Measurements from ENCODE around the gene DENND11. TPM values are rescaled to one million over a fixed set of nuclear protein-coding genes. Genes with fewer than 3 reads are reported as not detected.
A peak's percentile ranks its signal among the peaks of the same experiment; 100 is the strongest.

Gene DENND11
- total RNA-seq, 1 donor from 2014 or later: 19.2 TPM

- TF ChIP-seq CTCF (IDR thresholded peaks at IDR 0.05; ENCODE audit: insufficient read depth, low read length, severe bottlenecking): no peak
- DNase-seq (ENCODE audit: low read depth): no peak
- Histone ChIP-seq H3K27me3 (ENCODE audit: control insufficient read depth, insufficient read depth, low read length) (no peaks in the 10 kb centered on the region), H3K36me3 (ENCODE audit: control insufficient read depth, insufficient read depth, low read length) (peaks cover 11% of the 10 kb centered on the region), H3K4me3 (ENCODE audit: low read depth, low read length) (no peak overlapping the region)
- no peak for FAIRE-seq
These were observed 33.1 kb downstream of the DENND11 start for GRCh38 chr7:141668853-141669252.

GRCh38 chr7:141666071-141666470 lies 35.9 kb downstream of the DENND11 start:
- no peak for TF ChIP-seq CTCF (IDR thresholded peaks at IDR 0.05; ENCODE audit: insufficient read depth, low read length, severe bottlenecking)
- Histone ChIP-seq H3K4me3 (ENCODE audit: low read depth, low read length) (no peak overlapping the region), H3K27me3 (ENCODE audit: control insufficient read depth, insufficient read depth, low read length) (no peaks in the 10 kb centered on the region), H3K36me3 (ENCODE audit: control insufficient read depth, insufficient read depth, low read length) (peaks cover 12% of the 10 kb centered on the region)
- no peak for FAIRE-seq
- no peak for DNase-seq (ENCODE audit: low read depth)

DNA sequence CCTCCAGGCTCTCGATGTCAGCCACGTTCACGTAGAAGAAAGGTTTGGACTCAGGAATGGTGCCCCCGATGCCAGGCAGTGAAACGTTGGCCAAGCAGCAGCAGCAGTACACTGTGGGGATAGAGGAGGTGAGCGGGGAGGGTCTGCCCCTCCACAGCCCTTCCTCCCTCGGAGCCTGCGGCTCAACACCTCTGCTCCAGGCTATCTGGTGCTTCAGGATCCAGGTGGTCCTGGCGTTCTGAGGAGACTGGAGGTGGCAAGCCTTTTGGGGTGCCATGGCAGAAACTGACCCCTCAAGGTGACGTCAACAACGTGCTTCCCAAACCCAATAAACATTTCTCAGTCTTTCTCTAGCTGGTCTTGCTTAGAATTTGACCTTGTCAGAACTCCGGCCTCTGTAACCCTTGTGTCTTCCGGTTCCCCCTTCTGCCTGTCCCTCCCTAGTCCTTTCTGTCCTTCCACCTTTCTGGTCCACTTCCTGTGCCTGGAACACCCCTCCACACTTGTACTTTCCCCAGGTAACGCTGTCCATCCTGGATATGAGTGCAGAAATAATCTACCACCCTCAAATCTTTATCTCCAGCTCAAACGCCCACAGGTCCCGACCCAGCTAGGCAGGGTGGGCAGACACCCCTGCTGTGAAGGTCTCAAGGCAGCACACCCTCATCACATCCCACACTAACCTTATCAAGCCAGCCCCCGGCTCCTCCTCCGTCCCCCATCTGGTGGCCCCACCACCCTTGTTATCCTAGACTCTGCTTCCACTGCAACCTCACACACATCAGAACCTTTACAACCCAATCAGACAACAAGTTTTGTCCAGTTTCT lies 36.5 kb downstream of the DENND11 start:
- no peak for TF ChIP-seq CTCF (IDR thresholded peaks at IDR 0.05; ENCODE audit: insufficient read depth, low read length, severe bottlenecking)
- Histone ChIP-seq H3K4me3 (ENCODE audit: low read depth, low read length) (no peak overlapping the region), H3K36me3 (ENCODE audit: control insufficient read depth, insufficient read depth, low read length) (peaks cover 8% of the 10 kb centered on the region), H3K27me3 (ENCODE audit: control insufficient read depth, insufficient read depth, low read length) (no peaks in the 10 kb centered on the region)
- FAIRE-seq (no peak), DNase-seq (ENCODE audit: low read depth) (no peak)

GRCh38 chr7:141664450-141664849 lies 37.5 kb downstream of the DENND11 start:
- FAIRE-seq (no peak), DNase-seq (ENCODE audit: low read depth) (no peak)
- H3K4me3 ChIP-seq (ENCODE audit: low read depth, low read length): no peak overlapping the region
- peaks cover 11% of the 10 kb centered on the region for H3K36me3 ChIP-seq (ENCODE audit: control insufficient read depth, insufficient read depth, low read length)
- no peak for TF ChIP-seq CTCF (IDR thresholded peaks at IDR 0.05; ENCODE audit: insufficient read depth, low read length, severe bottlenecking)
- H3K27me3 ChIP-seq (ENCODE audit: control insufficient read depth, insufficient read depth, low read length): no peaks in the 10 kb centered on the region

GRCh38 chr7:141663081-141663849 lies 38.7 kb downstream of the DENND11 start:
- H3K27me3 ChIP-seq (ENCODE audit: control insufficient read depth, insufficient read depth, low read length): no peaks in the 10 kb centered on the region
- DNase-seq (ENCODE audit: low read depth) (peak; percentile 76), FAIRE-seq (no peak)
- TF ChIP-seq CTCF (IDR thresholded peaks at IDR 0.05; ENCODE audit: insufficient read depth, low read length, severe bottlenecking): no peak
- no peak overlapping the region for H3K4me3 ChIP-seq (ENCODE audit: low read depth, low read length)
- H3K36me3 ChIP-seq (ENCODE audit: control insufficient read depth, insufficient read depth, low read length): peaks cover 12% of the 10 kb centered on the region

Measured in bronchial epithelial cell (primary cell).